ENCODE results near the gene PLA2G7. TPM values are rescaled to one million over a fixed set of nuclear protein-coding genes. Genes with fewer than 3 reads are reported as not detected.

Gene PLA2G7
- total and polyA plus RNA-seq, 2 donors (not counting 3 experiments of a cell fraction or from before 2014, with no cell fraction given), result not detected

- H3K4me1 ChIP-seq (ENCODE audit: control insufficient read depth, extremely low read depth, insufficient read depth, low read length), result no peaks in the 10 kb centered on the region
- DNase-seq (ENCODE audit: low read depth, low spot score), result no peak
Observed at GRCh38 chr6:46756469-46757213, 21.5 kb upstream of the PLA2G7 start.

More at GRCh38 chr6:46756469-46757213, 21.5 kb upstream of the PLA2G7 start:
- Histone ChIP-seq H3K4me2 (ENCODE audit: insufficient read depth, low read length) (no peak overlapping the region), H3K4me3 (replicated peaks in 1 of 3; ENCODE audit: insufficient read depth in 1 of 3, low read depth in 1 of 3, low read length in 3 of 3) (no peak overlapping the region), H3K79me2 (ENCODE audit: control insufficient read depth, insufficient read depth, low read length) (no peaks in the 10 kb centered on the region), H3K27me3 (ENCODE audit: control insufficient read depth in 2 of 2, insufficient read depth in 2 of 2, low read length in 2 of 2) (no peaks in the 10 kb centered on the region), H3K36me3 (ENCODE audit: control insufficient read depth in 2 of 2, extremely low read depth in 1 of 2, insufficient read depth in 2 of 2, low read length in 2 of 2) (no peaks in the 10 kb centered on the region), H3K9me3 (replicated peaks; ENCODE audit: control insufficient read depth, insufficient read depth, low read length) (no peaks in the 10 kb centered on the region), H2AFZ (ENCODE audit: low read depth, low read length) (no peak overlapping the region), H4K20me1 (replicated peaks; ENCODE audit: control insufficient read depth, extremely low read depth, insufficient read depth, low read length) (no peaks in the 10 kb centered on the region), H3K9me1 (replicated peaks; ENCODE audit: control insufficient read depth, extremely low read depth, insufficient read depth, low read length) (no peaks in the 10 kb centered on the region), H3K27ac (ENCODE audit: insufficient read depth, low read depth, low read length) (no peak overlapping the region), H3K9ac (replicated peaks; ENCODE audit: extremely low read depth, insufficient read depth, low read length) (no peak overlapping the region)
- ChIA-PET POLR2A (no interaction called here), CTCF (no interaction called here)
- no peak for FAIRE-seq
- intact Hi-C loops (cut with micrococcal nuclease) (no loop called here), dilution Hi-C loops (cut with MboI; ENCODE audit: extremely low pct_ligation_motif_present, low sequenced_read_pairs) (no loop called here)
- TF ChIP-seq POLR2A (IDR thresholded peaks at IDR 0.05; ENCODE audit: low read depth, low read length), result no peak
- no peak for TF ChIP-seq CTCF (IDR thresholded peaks at IDR 0.05; ENCODE audit: extremely low read depth in 1 of 2, insufficient read depth in 1 of 2, low read depth in 1 of 2, low read length in 2 of 2)
- no peak for TF ChIP-seq FOS (IDR thresholded peaks at IDR 0.05; ENCODE audit: borderline replicate concordance, insufficient read depth, low read length)
- no TSS peak for BruUV-seq (replicated peaks)

Data from endothelial cell of umbilical vein (primary cell).